Activated CD8-positive, alpha-beta T cell treated with anti-CD3 and anti-CD28 coated beads, Interleukin-2, amount 10 ng/mL, durations not matched to agents 7 days and 5 days (primary cell): ENCODE measurements around the gene PTPN1. TPM values are rescaled to one million over a fixed set of nuclear protein-coding genes. Genes with fewer than 3 reads are reported as not detected.

Experiments used
- ATAC-seq: fragments of 150-1000 bp; cut with Tn5 transposase; one replicate; pipeline ENCODE4 v1.10.0; 2021; ENCODE audit warnings: moderate library complexity
- CTCF ChIA-PET: fragments of 350-600 bp; sonication (Branson Sonifier 250); formaldehyde crosslinking; loops from one replicate; lab custom pipeline; 2021; ENCODE audit warnings: antibody characterized with exemption; lab: Charles Lee
- POLR2A ChIA-PET: fragments of 350-600 bp; sonication (Branson Sonifier 250); formaldehyde crosslinking; loops from one replicate; lab custom pipeline; 2021; ENCODE audit warnings: antibody characterized with exemption; lab: Charles Lee
- DNase-seq: peaks from one replicate; pipeline ENCODE4 v3.0.0-alpha.2; 2020
- H3K27ac Mint-ChIP-seq: one replicate; pipeline ENCODE4 v1.8.0; 2021; ENCODE audit warnings: mild to moderate bottlenecking, mixed read lengths
- H3K27me3 Mint-ChIP-seq: one replicate; pipeline ENCODE4 v1.8.0; 2021; ENCODE audit warnings: low read depth, mixed read lengths
- H3K36me3 Mint-ChIP-seq: one replicate; pipeline ENCODE4 v1.8.0; 2021; ENCODE audit warnings: low read depth, mixed read lengths
- H3K4me1 Mint-ChIP-seq: one replicate; pipeline ENCODE4 v1.8.0; 2021; ENCODE audit warnings: low read depth, mixed read lengths
- H3K4me3 Mint-ChIP-seq: one replicate; pipeline ENCODE4 v1.8.0; 2021; ENCODE audit warnings: mild to moderate bottlenecking, mixed read lengths
- H3K9me3 Mint-ChIP-seq: one replicate; pipeline ENCODE4 v1.8.0; 2022; ENCODE audit warnings: mixed read lengths; ENCODE audit not compliant: insufficient read depth
- total RNA-seq, 2 experiments: library from RNA; stranded (reverse); gene quantifications; one replicate each; pipeline ENCODE4 v1.2.3, GENCODE V29; 2021

Gene PTPN1
- total RNA-seq, 2 experiments from 2014 or later, result 59.7 to 62.5 TPM

DNA sequence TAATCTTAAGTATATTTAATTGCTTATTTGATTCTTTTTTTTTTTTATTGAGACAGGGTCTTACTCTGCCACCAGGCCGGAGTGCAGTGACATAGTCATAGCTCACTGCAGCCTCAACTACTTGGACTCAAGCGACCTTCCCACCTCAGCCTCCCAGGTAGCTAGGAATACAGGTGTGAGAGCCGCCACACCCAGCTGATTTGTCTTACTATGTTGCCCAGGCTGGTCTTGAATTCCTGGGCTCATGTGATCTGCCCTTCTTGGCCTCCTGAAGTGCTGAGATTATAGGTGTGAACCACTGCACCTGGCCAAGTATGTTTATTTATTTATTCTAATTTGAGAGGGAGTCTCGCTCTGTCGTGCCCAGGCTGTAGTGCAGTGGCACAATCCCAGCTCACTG, 38.2 kb downstream of the PTPN1 start:
- DNase-seq, result no peak
- ChIA-PET CTCF (interaction anchor here (0.7 to 1.9 kb wide), 7 partner anchors 11 to 201 kb away, joined by 3 to 7 read pairs (median 5); no protein-coding TSS in a partner anchor), POLR2A (interaction anchor here (0.5 kb wide), 1 partner anchor 8 kb away, joined by 3 read pairs; no protein-coding TSS in a partner anchor)
- no peak for ATAC-seq
- Mint-ChIP-seq H3K36me3 (peaks cover 27% of the 10 kb centered on the region), H3K9me3 (no peaks in the 10 kb centered on the region), H3K27me3 (no peaks in the 10 kb centered on the region), H3K27ac (no peak overlapping the region), H3K4me3 (no peak overlapping the region), H3K4me1 (peaks cover 41% of the 10 kb centered on the region)

DNA sequence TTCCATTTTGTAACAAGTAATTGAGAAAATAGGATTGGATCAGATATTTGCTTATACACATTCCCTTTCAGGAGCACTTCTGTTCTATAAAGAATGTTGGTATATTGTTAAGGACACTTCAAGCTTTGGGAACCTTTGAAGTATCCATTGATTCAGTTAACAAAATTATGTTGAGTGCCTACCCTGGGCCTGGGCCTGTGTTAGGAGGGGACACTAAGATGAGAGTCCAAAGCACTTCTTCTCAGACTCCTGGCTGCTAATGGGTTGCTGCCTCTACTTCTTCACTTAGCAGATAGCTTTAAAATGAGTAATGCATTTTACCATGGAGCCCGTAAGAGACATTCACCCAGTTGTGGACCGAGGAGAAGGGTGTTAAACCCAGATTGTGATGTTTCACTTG, 40.3 kb downstream of the PTPN1 start:
- ATAC-seq (no peak), DNase-seq (no peak)
- CTCF ChIA-PET, result interaction anchor here (0.8 to 2.4 kb wide), 10 partner anchors 9 to 72 kb away, joined by 3 to 14 read pairs (median 4); no protein-coding TSS in a partner anchor
- H3K27ac Mint-ChIP-seq, result no peak overlapping the region
- peaks cover 22% of the 10 kb centered on the region for H3K36me3 Mint-ChIP-seq
- H3K4me3 Mint-ChIP-seq, result no peak overlapping the region
- POLR2A ChIA-PET, result interaction anchor here (0.6 to 1.3 kb wide), 2 partner anchors 27 to 40 kb away, joined by 3 to 5 read pairs; partner anchors contain the start of gene PTPN1
- no peaks in the 10 kb centered on the region for H3K9me3 Mint-ChIP-seq
- peaks cover 30% of the 10 kb centered on the region for H3K4me1 Mint-ChIP-seq
- no peaks in the 10 kb centered on the region for H3K27me3 Mint-ChIP-seq

DNA sequence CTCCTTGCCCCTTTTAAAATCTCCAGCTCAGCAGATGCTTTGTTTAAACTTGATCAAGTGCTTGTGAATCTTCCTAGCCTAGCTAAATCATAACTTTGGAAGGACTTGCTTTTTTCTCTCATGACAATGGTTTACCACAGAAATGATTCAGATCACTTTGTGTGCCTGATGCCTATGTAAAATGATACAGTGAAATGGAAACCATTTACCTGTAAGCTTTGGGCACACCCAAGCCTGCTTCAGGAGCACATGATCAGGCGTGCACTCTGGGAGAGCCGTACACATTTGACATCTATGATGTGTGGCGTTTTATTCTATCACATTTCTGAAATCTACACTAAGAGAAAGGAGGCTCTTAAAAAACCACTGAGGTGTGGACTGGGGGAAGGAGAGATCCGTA, 41.1 kb downstream of the PTPN1 start:
- H3K27me3 Mint-ChIP-seq, result no peaks in the 10 kb centered on the region
- H3K27ac Mint-ChIP-seq, result peak overlapping the region; percentile 23
- peaks cover 27% of the 10 kb centered on the region for H3K36me3 Mint-ChIP-seq
- H3K9me3 Mint-ChIP-seq, result no peaks in the 10 kb centered on the region
- H3K4me3 Mint-ChIP-seq, result no peak overlapping the region
- no peak for DNase-seq
- H3K4me1 Mint-ChIP-seq, result peaks cover 22% of the 10 kb centered on the region
- peak; percentile 47 for ATAC-seq
- ChIA-PET CTCF (interaction anchor here (0.8 to 2.4 kb wide), 10 partner anchors 9 to 73 kb away, joined by 3 to 14 read pairs (median 4); no protein-coding TSS in a partner anchor), POLR2A (interaction anchor here (0.6 to 1.3 kb wide), 2 partner anchors 41 to 1750 kb away, joined by 3 to 5 read pairs; partner anchors contain the start of gene PTPN1)

DNA sequence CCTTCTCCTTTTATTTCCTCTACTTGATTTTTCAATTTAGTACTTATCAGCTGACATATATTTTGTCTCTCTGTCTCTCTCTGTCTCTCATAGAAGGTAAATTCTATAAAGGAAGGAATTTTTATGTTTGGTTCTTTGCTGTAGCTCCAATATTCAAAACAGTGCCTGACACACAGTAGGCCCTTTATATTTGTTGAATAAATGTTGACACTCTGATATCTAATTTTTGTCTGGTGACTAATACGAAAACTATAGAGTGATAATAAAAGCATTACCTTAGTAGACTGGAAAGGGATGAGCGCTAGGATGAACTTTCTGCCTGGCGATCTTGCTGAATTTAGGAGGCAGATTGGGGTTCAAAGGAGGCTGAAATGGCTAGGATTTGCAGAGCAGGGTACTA, 42.8 kb downstream of the PTPN1 start:
- CTCF ChIA-PET, result interaction anchor here (0.8 to 2.4 kb wide), 3 partner anchors 16 to 23 kb away, joined by 3 to 8 read pairs (median 3); no protein-coding TSS in a partner anchor
- peaks cover 30% of the 10 kb centered on the region for H3K36me3 Mint-ChIP-seq
- no peak overlapping the region for H3K27ac Mint-ChIP-seq
- POLR2A ChIA-PET, result no interaction called here
- no peaks in the 10 kb centered on the region for H3K9me3 Mint-ChIP-seq
- H3K27me3 Mint-ChIP-seq, result no peaks in the 10 kb centered on the region
- no peak for DNase-seq
- no peak for ATAC-seq
- peaks cover 11% of the 10 kb centered on the region for H3K4me1 Mint-ChIP-seq
- H3K4me3 Mint-ChIP-seq, result no peak overlapping the region

DNA sequence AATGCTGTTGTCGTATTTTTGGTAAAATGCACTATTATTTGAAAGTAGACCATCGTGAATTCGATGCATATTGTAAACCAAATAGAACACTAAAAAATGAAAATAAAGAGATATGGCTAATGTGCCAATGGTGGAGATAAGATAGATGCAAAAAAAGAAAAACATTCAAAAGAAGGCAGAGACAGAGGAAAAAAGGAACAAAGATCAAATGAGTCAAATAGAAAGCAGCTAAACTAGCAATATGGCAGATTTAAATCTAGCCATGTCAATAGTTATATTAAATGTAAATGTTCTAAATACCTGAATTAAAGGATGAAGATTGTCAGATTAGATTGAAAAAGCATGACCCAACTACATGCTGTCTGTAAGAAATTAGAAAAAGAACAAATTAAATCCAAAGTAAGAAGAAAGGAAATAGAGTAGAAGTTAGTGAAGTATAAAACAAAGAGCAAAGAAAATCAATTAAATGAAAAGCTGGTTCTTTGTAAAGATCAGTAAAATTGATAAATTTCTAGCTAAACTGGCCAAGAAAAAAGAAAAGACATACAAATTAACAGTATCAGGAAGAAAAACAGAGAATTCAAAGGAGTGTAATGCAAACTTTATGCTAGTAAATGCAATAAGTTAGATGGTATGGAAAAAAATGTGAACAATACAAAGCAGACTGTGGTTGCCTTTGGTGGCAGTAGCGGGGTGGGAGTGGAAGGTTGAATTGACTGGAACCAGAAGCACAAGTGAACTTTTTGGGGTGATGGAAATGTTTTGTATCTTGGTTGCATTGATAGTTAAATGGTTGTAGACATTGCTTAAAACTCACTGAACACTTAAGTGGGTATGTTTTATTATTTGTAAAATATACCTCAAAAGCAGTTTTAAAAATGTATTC, 44.8 kb downstream of the PTPN1 start:
- H3K4me1 Mint-ChIP-seq, result peaks cover 12% of the 10 kb centered on the region
- no peaks in the 10 kb centered on the region for H3K9me3 Mint-ChIP-seq
- ChIA-PET POLR2A (no interaction called here), CTCF (interaction anchor here (1.0 to 1.6 kb wide), 3 partner anchors 10 to 38 kb away, joined by 3 to 4 read pairs (median 4); no protein-coding TSS in a partner anchor)
- no peak for DNase-seq
- H3K36me3 Mint-ChIP-seq, result peaks cover 22% of the 10 kb centered on the region
- no peaks in the 10 kb centered on the region for H3K27me3 Mint-ChIP-seq
- no peak overlapping the region for H3K4me3 Mint-ChIP-seq
- no peak for ATAC-seq
- no peak overlapping the region for H3K27ac Mint-ChIP-seq

DNA sequence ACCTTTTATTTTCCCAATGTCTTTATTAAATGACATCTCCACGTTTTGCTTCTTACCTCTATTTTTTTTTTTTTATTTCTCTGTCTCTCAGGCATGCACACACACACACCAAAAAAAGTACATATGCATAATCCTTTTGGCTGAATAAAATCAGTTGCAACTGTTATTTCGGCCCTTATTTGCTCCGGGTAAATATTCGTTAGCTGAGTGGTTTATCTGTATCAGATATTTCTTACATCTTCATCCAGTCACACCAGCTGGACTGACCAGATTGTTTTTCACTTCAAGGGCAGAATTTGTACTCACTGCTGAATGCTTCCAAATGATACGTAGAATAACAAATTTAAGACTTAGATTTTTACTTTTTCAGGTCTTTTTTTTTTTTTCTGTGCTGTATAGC, 45.5 kb downstream of the PTPN1 start:
- Mint-ChIP-seq H3K27ac (no peak overlapping the region), H3K36me3 (peaks cover 19% of the 10 kb centered on the region), H3K4me3 (no peak overlapping the region), H3K9me3 (no peaks in the 10 kb centered on the region), H3K27me3 (no peaks in the 10 kb centered on the region), H3K4me1 (peaks cover 13% of the 10 kb centered on the region)
- POLR2A ChIA-PET, result no interaction called here
- ATAC-seq (no peak), DNase-seq (no peak)
- CTCF ChIA-PET, result interaction anchor here (1.2 kb wide), 1 partner anchor 15 kb away, joined by 4 read pairs; no protein-coding TSS in a partner anchor

DNA sequence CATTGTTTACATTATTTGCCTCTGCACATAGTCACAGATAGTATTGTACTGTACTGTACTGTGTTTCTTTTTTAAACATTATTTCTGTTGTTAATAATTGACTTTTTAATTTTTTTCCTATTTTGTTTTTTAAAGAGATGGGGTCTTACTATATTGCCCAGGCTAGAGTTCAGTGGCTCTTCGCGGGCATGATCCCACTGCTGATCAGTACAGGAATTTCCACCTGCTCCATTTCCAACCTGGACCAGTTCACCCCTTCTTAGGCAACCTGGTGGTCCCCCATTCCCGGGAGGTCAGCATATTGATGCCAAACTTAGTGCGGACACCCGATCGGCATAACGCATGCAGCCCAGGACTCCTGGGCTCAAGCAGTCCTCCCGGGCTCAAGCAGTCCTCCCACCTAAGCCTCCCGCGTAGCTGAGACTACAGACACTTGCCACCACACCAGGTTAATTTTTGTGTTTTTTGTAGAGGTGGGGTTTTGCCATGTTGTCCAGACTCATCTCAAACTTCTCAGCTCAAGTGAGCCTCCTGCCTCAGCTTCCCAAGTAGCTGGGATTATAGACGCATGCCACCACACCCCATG, 47.5 kb downstream of the PTPN1 start:
- H3K27ac Mint-ChIP-seq, result no peak overlapping the region
- ChIA-PET POLR2A (no interaction called here), CTCF (interaction anchor here (0.6 to 1.3 kb wide), 5 partner anchors 12 to 445 kb away, joined by 3 to 6 read pairs (median 4); partner anchors contain the start of gene UBE2V1)
- H3K9me3 Mint-ChIP-seq, result no peaks in the 10 kb centered on the region
- H3K36me3 Mint-ChIP-seq, result peaks cover 36% of the 10 kb centered on the region
- H3K4me1 Mint-ChIP-seq, result peaks cover 23% of the 10 kb centered on the region
- no peak for ATAC-seq
- H3K4me3 Mint-ChIP-seq, result no peak overlapping the region
- no peak for DNase-seq
- no peaks in the 10 kb centered on the region for H3K27me3 Mint-ChIP-seq

DNA sequence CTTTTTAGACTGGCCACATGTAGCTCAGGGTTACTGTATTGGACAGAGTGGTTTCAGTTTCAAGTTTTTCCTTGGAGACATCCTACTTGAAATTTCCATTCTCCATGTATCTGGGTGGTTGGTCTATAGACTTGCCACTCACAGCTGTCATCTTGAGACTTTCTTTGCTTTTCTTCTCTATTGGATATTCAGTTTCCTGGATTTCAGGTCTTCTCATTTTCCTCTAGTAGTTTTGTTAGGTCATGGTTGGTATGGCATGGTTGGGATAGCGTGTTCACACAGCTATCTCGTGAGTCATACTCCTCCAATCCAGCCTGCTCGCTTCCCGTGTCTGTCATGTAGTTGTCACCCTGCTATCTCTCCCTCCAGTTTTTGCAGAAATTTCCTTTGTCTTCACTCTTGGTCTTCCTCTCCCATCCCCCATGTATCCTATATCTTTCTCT, 48.3 kb downstream of the PTPN1 start:
- H3K27ac Mint-ChIP-seq, result no peak overlapping the region
- no peaks in the 10 kb centered on the region for H3K9me3 Mint-ChIP-seq
- peaks cover 43% of the 10 kb centered on the region for H3K36me3 Mint-ChIP-seq
- no peak overlapping the region for H3K4me3 Mint-ChIP-seq
- ChIA-PET CTCF (interaction anchor here (1.2 to 1.3 kb wide), 2 partner anchors 12 to 47 kb away, joined by 5 to 6 read pairs; no protein-coding TSS in a partner anchor), POLR2A (no interaction called here)
- DNase-seq (no peak), ATAC-seq (no peak)
- peaks cover 29% of the 10 kb centered on the region for H3K4me1 Mint-ChIP-seq
- no peaks in the 10 kb centered on the region for H3K27me3 Mint-ChIP-seq

DNA sequence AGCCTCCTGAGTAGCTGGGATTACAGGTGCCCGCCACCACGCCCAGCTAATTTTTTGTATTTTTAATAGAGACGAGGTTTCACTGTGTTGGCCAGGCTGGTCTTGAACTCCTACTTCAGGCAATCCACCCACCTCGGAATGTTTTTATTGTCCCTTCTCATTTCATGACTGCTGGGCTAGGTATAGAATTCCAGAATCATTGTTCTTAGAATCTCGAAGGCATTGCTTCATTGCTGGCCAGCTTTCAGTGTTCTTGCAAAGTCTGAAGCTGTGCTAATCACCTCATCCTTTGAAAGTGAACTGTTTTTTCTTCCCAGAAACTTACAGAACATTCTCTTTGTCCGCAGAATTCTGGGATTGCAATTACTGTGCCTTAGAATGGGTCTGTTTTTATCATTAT, 49.0 kb downstream of the PTPN1 start:
- POLR2A ChIA-PET, result no interaction called here

DNA sequence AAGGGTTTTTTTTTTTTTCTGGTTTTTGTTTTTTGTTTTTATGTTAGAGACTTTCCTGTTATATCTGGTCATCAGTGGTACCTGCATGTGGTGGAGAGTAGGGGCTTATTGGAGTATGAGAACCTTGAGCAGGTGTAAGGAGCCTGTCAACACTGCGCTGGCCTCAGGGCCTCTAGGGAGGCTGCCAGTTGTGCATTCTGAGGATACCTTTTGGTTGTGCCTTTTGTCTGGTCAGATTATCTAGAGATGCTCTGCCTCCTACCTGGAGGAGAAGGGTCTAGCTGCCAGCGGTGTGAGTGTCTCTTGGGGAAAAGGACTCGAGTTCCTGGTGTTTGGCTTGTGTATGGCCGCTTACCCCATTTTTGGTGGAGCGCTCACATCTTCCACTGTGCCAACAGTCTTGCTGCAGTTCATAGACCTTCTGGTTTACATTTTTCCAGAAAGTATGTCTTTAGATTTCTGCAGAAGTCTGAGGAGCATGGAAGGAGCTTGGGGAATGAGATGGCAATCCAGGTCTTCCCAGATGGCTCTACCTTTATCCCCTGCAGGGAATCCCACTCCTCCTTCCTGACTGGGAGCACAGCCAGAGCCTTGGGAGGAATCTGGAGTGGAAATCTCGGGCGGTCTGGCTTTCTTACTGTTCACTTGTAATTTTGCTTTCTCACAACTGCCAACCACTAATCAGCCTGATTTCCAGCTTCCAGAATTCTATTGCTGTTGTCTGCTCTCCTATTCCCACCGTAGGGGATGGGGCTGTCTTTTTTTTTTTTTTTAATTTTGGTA, 49.9 kb downstream of the PTPN1 start:
- ChIA-PET POLR2A (interaction anchor here (1.3 kb wide), 1 partner anchor 24 kb away, joined by 3 read pairs; no protein-coding TSS in a partner anchor), CTCF (interaction anchor here (0.7 to 1.4 kb wide), 2 partner anchors 10 to 95 kb away, joined by 3 read pairs; no protein-coding TSS in a partner anchor)
- H3K4me1 Mint-ChIP-seq, result peaks cover 30% of the 10 kb centered on the region
- no peaks in the 10 kb centered on the region for H3K9me3 Mint-ChIP-seq
- H3K27ac Mint-ChIP-seq, result no peak overlapping the region
- H3K4me3 Mint-ChIP-seq, result no peak overlapping the region
- no peak for DNase-seq
- ATAC-seq, result no peak
- peaks cover 51% of the 10 kb centered on the region for H3K36me3 Mint-ChIP-seq
- no peaks in the 10 kb centered on the region for H3K27me3 Mint-ChIP-seq

More for the DNA sequence above, 49.0 kb downstream of the PTPN1 start:
- Mint-ChIP-seq H3K9me3 (no peaks in the 10 kb centered on the region), H3K4me1 (peaks cover 29% of the 10 kb centered on the region), H3K4me3 (no peak overlapping the region), H3K36me3 (peaks cover 45% of the 10 kb centered on the region), H3K27me3 (no peaks in the 10 kb centered on the region), H3K27ac (no peak overlapping the region)
- DNase-seq (no peak), ATAC-seq (no peak)
- CTCF ChIA-PET, result interaction anchor here (1.3 to 1.4 kb wide), 2 partner anchors 11 to 47 kb away, joined by 3 to 6 read pairs; no protein-coding TSS in a partner anchor
